Mesothelial cell of epicardium (in vitro differentiated cells): ENCODE measurements around the gene ETS1. TPM values are rescaled to one million over a fixed set of nuclear protein-coding genes. Genes with fewer than 3 reads are reported as not detected.

Source experiments
- DNase-seq, 2 experiments: peaks; one replicate each; pipeline ENCODE4 v3.0.0; 2021; ENCODE audit warnings: low spot score in 2 of 2; ENCODE audit not compliant: unreplicated experiment in 2 of 2
- H3K27ac Mint-ChIP-seq: 2 replicates; pipeline ENCODE4 v1.8.0; 2021; ENCODE audit warnings: mixed read lengths
- H3K27me3 Mint-ChIP-seq: 2 replicates; pipeline ENCODE4 v1.8.0; 2021; ENCODE audit warnings: low read depth, mixed read lengths
- H3K36me3 Mint-ChIP-seq: 2 replicates; pipeline ENCODE4 v1.8.0; 2021; ENCODE audit warnings: mixed read lengths
- H3K4me1 Mint-ChIP-seq: 2 replicates; pipeline ENCODE4 v1.8.0; 2021; ENCODE audit warnings: mixed read lengths
- H3K4me3 Mint-ChIP-seq: 2 replicates; pipeline ENCODE4 v1.8.0; 2021; ENCODE audit warnings: mild to moderate bottlenecking, moderate library complexity, mixed read lengths
- H3K9me3 Mint-ChIP-seq: 2 replicates; pipeline ENCODE4 v1.8.0; 2021; ENCODE audit warnings: mixed read lengths
- total RNA-seq: library from RNA; stranded (reverse); gene quantifications from 3 replicates; pipeline ENCODE4 v1.2.1, GENCODE V29; 2021
- TF ChIP-seq, protein P1 (sequence below): fragments of 200-600 bp; sonication (generic); IDR thresholded peaks from one replicate; pipeline ENCODE4 v1.5.0; 2021; ENCODE audit warnings: antibody characterized with exemption; ENCODE audit not compliant: unreplicated experiment

Gene ETS1
- total RNA-seq, 1 donor from 2014 or later = 29.7 TPM

DNA sequence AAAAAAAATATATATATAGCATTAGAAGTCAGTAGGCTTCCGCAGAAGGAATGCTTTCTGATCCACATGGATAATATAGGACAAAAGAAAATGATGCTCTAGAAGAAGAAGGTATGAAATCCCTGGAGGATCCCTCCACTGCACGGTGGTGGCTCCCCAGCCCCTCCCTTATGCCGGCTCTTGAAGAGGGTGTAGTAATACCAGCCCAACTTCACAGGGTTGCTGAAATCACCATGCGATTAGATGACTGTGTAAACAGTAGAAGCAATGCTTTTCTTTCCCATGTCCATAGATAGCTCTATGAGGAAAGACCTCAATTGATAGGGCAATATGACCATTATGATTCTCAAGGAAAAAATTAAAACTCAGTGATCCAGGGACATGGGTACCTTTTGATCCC lies 3.2 kb upstream of the ETS1 start:
- Mint-ChIP-seq H3K4me3 (no peak overlapping the region), H3K27me3 (peaks cover 54% of the 10 kb centered on the region), H3K27ac (no peak overlapping the region), H3K4me1 (peaks cover 18% of the 10 kb centered on the region), H3K36me3 (no peaks in the 10 kb centered on the region), H3K9me3 (peaks cover 3% of the 10 kb centered on the region)
- no peak for DNase-seq
- TF ChIP-seq, protein P1, sequence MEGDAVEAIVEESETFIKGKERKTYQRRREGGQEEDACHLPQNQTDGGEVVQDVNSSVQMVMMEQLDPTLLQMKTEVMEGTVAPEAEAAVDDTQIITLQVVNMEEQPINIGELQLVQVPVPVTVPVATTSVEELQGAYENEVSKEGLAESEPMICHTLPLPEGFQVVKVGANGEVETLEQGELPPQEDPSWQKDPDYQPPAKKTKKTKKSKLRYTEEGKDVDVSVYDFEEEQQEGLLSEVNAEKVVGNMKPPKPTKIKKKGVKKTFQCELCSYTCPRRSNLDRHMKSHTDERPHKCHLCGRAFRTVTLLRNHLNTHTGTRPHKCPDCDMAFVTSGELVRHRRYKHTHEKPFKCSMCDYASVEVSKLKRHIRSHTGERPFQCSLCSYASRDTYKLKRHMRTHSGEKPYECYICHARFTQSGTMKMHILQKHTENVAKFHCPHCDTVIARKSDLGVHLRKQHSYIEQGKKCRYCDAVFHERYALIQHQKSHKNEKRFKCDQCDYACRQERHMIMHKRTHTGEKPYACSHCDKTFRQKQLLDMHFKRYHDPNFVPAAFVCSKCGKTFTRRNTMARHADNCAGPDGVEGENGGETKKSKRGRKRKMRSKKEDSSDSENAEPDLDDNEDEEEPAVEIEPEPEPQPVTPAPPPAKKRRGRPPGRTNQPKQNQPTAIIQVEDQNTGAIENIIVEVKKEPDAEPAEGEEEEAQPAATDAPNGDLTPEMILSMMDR = no peak

DNA sequence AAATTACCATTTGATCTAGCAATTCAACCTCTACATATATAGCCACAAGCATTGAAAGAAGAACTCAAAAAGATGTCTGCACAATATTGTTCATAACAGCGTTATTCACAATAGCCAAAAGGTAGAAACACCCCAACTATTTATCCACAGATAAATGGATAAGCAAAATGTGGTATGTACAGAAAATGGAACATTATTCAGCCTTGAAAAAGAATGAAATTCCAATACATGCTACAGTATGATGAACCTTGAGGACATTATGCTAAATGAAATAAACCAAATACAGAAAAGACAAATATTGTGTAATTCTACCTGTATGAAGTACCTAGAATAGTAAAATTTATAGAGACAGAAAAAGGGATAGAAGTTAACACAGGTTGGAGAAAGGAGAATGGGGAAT lies 2.6 kb upstream of the ETS1 start:
- peaks cover 3% of the 10 kb centered on the region for H3K9me3 Mint-ChIP-seq
- H3K27me3 Mint-ChIP-seq = peaks cover 58% of the 10 kb centered on the region
- H3K27ac Mint-ChIP-seq = no peak overlapping the region
- TF ChIP-seq, protein P1 = no peak
- H3K4me3 Mint-ChIP-seq = no peak overlapping the region
- H3K36me3 Mint-ChIP-seq = no peaks in the 10 kb centered on the region
- DNase-seq = no peak
- H3K4me1 Mint-ChIP-seq = peaks cover 18% of the 10 kb centered on the region

DNA sequence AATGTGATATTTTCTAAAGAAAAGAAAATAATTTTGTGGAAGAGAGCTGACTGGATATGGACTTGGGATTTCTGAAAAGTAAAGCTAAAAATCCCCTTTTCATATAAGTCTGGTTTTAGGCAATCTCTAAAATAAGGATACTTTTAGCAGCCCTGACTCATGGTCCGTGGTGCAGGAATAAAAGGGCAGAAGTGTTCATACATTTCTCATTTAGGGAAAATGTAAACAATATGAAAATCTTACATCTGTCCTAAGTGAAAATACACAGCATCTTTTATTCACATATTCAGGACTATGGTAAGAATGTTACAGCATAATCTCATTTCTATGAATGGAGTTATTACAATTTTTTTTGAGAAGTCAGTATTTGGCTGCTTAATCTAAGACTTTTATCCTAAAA lies 735 bp upstream of the ETS1 start:
- H3K4me1 Mint-ChIP-seq = peaks cover 19% of the 10 kb centered on the region

DNA sequence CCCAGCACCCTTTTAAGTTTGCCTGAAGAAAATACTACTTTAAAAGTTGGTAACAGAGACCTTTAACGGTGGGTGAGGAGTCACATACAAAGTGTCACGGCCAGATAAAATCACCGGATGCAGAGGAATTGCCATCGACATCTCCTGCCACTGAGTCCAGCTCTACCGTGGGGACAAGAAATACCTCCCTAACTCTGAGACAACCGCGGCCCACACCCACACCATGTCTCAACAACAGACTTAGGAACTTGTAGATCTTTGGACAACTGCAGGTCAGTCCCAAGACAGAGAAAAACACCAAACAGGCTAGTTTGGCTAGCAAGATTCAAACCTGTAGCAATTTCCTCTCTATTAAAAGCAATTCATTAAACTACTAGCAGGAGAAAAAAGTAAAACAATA lies 669 bp downstream of the ETS1 start:
- peaks cover 3% of the 10 kb centered on the region for H3K9me3 Mint-ChIP-seq
- H3K27ac Mint-ChIP-seq = no peak overlapping the region
- TF ChIP-seq, protein P1 = no peak
- H3K4me1 Mint-ChIP-seq = peaks cover 27% of the 10 kb centered on the region
- peaks cover 50% of the 10 kb centered on the region for H3K27me3 Mint-ChIP-seq
- H3K4me3 Mint-ChIP-seq = peak overlapping the region; percentile 63
- DNase-seq = no peak
- no peaks in the 10 kb centered on the region for H3K36me3 Mint-ChIP-seq

More for the DNA sequence above, 735 bp upstream of the ETS1 start:
- Mint-ChIP-seq H3K27ac (no peak overlapping the region), H3K36me3 (no peaks in the 10 kb centered on the region), H3K27me3 (peaks cover 64% of the 10 kb centered on the region), H3K9me3 (peaks cover 3% of the 10 kb centered on the region), H3K4me3 (no peak overlapping the region)
- DNase-seq = no peak
- TF ChIP-seq, protein P1 = no peak

DNA sequence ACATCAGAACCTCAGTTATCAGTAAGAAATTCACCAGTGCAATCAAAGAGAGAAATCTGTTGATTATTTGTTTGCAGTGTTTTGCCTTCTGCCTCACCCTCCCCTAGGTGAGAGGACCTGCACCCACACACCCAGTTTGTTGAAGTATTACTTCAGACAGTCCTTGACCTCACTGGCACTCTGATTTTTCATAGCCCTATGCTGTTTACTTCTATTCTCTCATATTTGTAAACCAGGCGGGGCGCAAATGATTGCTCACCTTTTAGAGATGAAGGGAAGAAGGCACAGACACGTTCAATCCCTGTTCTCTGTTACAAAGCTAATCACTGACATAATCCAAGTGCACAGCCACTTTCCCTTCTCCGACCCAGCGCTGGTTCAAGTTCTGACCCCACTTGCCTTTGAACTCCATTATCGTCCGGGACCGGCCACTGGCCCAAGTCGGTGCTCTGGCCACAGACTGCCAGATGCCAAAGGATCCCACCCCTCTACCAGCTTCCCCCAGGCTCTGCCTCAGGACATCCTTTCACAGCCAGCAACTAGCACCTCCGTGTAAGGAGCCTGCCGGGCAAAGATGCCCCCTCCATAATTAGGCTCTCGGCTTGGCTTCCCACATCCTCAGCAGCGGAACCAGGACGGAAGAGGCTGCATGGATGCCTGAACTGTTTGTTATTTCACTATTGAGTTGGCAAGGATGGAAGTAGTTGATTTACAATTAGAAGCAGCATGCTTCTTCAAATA lies 1.7 kb downstream of the ETS1 start:
- no peak for DNase-seq
- no peaks in the 10 kb centered on the region for H3K36me3 Mint-ChIP-seq
- peaks cover 27% of the 10 kb centered on the region for H3K4me1 Mint-ChIP-seq
- no peak overlapping the region for H3K27ac Mint-ChIP-seq
- TF ChIP-seq, protein P1 = no peak
- peaks cover 42% of the 10 kb centered on the region for H3K27me3 Mint-ChIP-seq
- no peak overlapping the region for H3K4me3 Mint-ChIP-seq
- H3K9me3 Mint-ChIP-seq = peaks cover 3% of the 10 kb centered on the region
